T-helper 2 cell treated with Interferon-gamma antibody and Interleukin-4, amounts not matched to agents 5 μg/mL and 100 μg/mL, for 36 hours (primary cell): Measurements from ENCODE around the gene ZBTB7A.
"Not testable (repeated sequence)": the region's sequence is repeated elsewhere in the genome, so short reads cannot be mapped to it uniquely, and the experiment has no call there.

Source experiments
- DNase-seq: peaks from one replicate; pipeline ENCODE4 v3.0.0; 2021; ENCODE audit warnings: low spot score
- H3K27ac Mint-ChIP-seq: one replicate; pipeline ENCODE4 v1.8.0; 2021; ENCODE audit warnings: mild to moderate bottlenecking, mixed read lengths
- H3K27me3 Mint-ChIP-seq: one replicate; pipeline ENCODE4 v1.8.0; 2021; ENCODE audit warnings: low read depth, mixed read lengths
- H3K36me3 Mint-ChIP-seq: one replicate; pipeline ENCODE4 v1.8.0; 2021; ENCODE audit warnings: low read depth, mixed read lengths
- H3K4me1 Mint-ChIP-seq: one replicate; pipeline ENCODE4 v1.8.0; 2021; ENCODE audit warnings: low read depth, mixed read lengths
- H3K4me3 Mint-ChIP-seq: one replicate; pipeline ENCODE4 v1.8.0; 2022; ENCODE audit warnings: mild to moderate bottlenecking, moderate library complexity, mixed read lengths
- H3K9me3 Mint-ChIP-seq: one replicate; pipeline ENCODE4 v1.8.0; 2021; ENCODE audit warnings: mixed read lengths

Gene ZBTB7A

DNA sequence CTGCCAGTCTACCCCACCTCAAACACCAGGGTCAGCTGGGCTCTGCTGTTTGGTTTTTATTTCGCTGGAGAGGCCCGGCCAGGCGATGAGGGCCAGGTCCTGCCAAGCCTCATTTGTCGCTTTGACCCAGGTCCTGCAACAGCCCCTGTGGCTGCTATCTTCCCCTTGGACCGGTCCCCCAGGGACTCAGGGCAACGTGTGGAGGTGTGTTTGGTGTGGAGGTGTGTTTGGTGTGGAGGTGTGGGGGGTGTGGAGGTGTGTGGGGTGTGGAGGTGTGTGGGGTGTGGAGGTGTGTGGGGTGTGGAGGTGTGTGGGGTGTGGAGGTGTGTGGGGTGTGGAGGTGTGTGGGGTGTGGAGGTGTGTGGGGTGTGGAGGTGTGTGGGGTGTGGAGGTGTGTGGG lies 55.3 kb downstream of the ZBTB7A start:
- not testable (repeated sequence) for H3K27ac Mint-ChIP-seq, H3K9me3 Mint-ChIP-seq, H3K27me3 Mint-ChIP-seq, H3K4me3 Mint-ChIP-seq, H3K36me3 Mint-ChIP-seq, DNase-seq
- H3K4me1 Mint-ChIP-seq, result peaks cover 13% of the 10 kb centered on the region

DNA sequence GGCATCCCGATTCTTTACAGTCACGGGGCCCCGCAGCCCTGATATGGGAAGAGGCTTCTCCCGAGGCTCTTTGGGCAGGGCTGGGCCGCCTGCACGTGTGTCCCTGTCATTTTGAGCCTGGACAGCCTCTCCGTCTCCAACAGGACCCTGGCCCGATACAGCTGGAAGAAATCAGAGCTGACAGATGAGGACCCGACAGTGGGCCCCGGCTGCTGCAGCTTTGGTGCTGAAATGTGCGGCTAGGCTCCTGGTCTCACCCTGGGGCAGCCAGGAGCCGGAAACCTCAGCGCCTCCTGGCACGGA lies 55.9 kb downstream of the ZBTB7A start:
- peaks cover 8% of the 10 kb centered on the region for H3K36me3 Mint-ChIP-seq
- H3K27ac Mint-ChIP-seq, result no peak overlapping the region
- H3K4me1 Mint-ChIP-seq, result peaks cover 13% of the 10 kb centered on the region
- DNase-seq, result no peak
- no peaks in the 10 kb centered on the region for H3K27me3 Mint-ChIP-seq
- H3K4me3 Mint-ChIP-seq, result no peak overlapping the region
- H3K9me3 Mint-ChIP-seq, result no peaks in the 10 kb centered on the region

DNA sequence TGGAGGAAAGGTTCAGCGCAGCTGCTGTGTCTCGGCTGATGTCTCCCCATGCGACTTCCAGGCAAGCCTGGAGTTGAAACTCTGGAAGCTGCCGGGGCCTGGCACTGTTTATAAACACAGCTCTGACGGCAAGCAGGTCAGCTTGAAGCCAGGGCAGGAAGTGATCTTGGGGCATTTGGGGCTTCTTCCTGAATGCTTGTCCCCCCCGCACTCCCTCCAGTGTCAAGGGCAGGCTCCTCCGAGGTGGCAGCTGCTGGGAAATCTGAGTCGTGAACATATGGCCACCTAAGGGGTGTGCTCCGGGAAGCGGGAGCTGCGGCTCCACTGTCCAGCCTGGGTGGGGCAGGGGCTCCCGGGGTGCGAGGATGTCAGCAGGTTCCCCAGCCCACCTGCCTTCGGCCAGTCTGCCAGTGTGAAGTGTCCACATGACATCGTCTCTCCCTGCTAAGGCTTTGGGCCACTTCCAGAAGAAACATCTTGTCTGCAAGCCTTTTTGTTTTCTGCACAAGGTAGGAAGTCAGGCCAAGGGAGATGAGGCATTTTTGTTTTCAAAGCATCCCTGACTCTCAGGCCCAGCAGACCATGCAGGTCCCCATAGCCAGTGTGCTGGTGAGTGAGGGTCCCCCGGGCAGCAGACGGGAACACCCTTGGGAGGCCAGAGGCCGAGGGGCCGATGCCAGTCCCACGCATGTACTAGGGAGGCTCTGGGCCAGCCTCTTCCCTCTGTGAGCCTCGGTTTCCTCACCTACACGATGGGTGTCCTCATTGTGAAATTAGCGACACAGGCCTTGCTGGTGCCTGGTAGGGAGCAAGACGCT lies 56.5 kb downstream of the ZBTB7A start:
- H3K4me1 Mint-ChIP-seq, result peaks cover 13% of the 10 kb centered on the region
- H3K36me3 Mint-ChIP-seq, result peaks cover 8% of the 10 kb centered on the region
- no peak overlapping the region for H3K27ac Mint-ChIP-seq
- no peak for DNase-seq
- H3K27me3 Mint-ChIP-seq, result no peaks in the 10 kb centered on the region
- H3K9me3 Mint-ChIP-seq, result no peaks in the 10 kb centered on the region
- no peak overlapping the region for H3K4me3 Mint-ChIP-seq

DNA sequence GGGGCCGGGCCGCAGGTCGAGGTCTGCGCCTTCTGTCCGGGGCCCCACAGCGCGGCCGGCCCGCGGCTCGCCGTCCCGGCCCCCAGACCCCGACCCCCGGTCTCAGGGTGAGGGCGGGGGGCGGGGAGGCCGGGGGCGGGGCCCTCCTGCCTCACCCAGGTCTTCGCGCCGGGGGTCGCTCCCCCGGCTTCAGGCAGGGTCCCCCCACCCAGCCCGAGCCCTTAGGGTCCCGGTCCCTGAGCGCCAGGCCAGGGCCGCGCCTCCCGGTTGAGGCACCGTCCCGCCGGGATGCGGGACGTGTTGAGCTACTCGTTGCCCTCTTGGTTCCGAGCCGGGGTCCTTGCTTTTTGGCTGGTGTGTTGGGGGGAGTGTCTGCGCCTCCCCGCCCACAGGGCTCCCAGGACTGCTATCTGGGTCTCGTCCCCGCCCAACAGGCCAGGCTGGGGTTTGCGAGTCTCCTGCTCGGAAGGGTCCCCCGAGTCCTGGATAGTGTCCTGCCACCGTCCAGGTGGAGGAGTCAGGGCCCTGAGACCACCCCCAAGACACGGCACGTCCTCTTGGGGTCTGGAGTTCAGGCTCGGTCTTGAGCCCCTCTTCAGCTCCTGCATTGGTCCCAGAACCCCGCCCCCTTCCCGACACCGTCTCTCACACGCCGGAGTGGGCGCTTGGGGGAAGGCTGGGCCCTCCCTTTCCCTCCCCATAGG lies 58.7 kb downstream of the ZBTB7A start:
- H3K27me3 Mint-ChIP-seq, result no peaks in the 10 kb centered on the region
- peaks cover 13% of the 10 kb centered on the region for H3K4me1 Mint-ChIP-seq
- H3K27ac Mint-ChIP-seq, result peak overlapping the region; percentile 85
- peaks cover 6% of the 10 kb centered on the region for H3K36me3 Mint-ChIP-seq
- DNase-seq, result peak; percentile 25
- H3K9me3 Mint-ChIP-seq, result no peaks in the 10 kb centered on the region
- peak overlapping the region; percentile 85 for H3K4me3 Mint-ChIP-seq

DNA sequence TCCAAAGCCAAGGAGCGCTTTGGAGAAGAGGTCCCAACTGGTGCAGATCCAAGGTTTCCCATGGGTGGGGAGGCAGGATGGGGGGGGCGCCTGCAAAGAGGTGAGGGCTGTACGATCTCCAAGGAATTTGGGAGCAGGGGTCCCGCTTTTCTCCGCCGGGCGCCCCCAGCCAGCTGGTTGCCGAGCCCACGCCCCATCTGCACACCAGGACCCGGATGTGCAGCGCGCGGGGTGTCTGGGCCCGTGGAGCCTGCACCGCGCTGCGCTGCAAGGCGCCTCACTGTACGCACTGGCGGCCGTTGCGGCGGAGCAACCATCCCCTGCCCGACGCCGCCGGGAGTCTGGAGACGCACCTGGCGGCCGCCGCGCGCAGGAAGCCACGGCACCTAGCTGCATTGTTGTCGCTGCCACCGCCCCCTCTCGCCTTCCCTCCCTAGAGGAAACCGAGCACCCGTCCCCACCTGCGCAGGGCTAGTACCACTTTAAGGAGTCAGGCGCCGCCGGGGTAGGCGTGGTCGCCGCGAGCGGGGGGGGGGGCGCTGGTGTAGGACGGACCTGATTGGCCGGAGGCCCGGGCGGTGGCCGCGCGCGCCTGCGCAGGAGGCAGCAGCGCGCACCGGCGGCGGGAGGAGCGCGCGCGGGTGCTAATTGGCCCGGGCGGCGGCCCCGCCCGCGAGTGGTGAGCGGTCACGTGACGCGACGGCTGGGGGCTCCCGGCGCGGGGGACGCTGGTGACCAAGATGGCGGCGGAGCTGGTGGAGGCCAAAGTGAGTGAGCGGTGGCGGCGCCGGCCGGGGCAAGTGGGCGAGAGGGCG lies 59.5 kb downstream of the ZBTB7A start, which contains the start of gene PIAS4:
Gene PIAS4, plus strand, starts transcription at position 716 of the 815 bp plus-strand sequence. Its CDS starts 25 bp downstream, at position 741.
- Mint-ChIP-seq H3K36me3 (no peaks in the 10 kb centered on the region), H3K27ac (peak within 1 kb of the TSS; percentile 85), H3K4me1 (peaks cover 13% of the 10 kb centered on the region), H3K4me3 (peak within 1 kb of the TSS; percentile 85), H3K27me3 (no peaks in the 10 kb centered on the region), H3K9me3 (no peaks in the 10 kb centered on the region)
- peak; percentile 96 for DNase-seq

DNA sequence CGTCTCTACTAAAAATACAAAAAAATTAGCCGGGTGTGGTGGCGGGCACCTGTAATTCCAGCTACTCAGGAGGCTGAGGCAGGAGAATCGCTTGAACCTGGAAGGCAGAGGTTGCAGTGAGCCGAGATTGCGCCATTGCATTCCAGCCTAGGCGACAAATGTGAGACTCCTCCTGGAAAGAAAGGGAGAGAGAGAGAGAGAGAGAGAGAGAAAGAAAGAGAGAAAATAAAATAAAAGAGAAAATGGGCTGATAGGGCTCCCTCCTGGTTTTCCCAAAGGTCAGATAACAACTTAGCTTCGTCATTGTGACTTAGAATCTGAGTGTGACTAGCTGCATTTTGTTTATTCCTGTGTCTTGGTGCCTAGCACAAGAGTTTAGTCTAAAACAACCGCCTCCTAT lies 61.3 kb downstream of the ZBTB7A start:
- H3K9me3 Mint-ChIP-seq, DNase-seq, H3K36me3 Mint-ChIP-seq, H3K27me3 Mint-ChIP-seq, H3K27ac Mint-ChIP-seq: not testable (repeated sequence)
- H3K4me1 Mint-ChIP-seq, result peaks cover 13% of the 10 kb centered on the region
- H3K4me3 Mint-ChIP-seq, result peak overlapping the region; percentile 64

DNA sequence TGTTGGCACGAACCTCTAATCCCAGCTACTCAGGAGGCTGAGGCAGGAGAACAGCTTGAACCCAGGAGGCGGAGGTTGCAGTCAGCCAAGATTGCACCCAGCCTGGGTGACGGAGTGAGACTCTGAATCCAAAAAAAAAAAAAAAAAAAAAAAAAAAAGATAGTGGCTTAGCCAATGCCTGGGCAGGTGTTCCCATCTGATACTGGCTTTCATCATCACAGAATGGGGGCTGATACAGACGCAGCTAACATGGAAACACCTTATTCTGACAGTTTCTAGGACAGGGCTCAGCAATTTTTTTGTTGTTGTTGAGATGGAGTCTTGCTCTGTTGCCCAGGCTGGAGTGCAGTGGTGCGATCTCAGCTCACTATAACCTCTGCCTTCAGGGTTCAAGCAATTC lies 65.9 kb downstream of the ZBTB7A start:
- H3K9me3 Mint-ChIP-seq, H3K4me3 Mint-ChIP-seq, H3K27me3 Mint-ChIP-seq, DNase-seq, H3K36me3 Mint-ChIP-seq, H3K4me1 Mint-ChIP-seq, H3K27ac Mint-ChIP-seq: not testable (repeated sequence)

DNA sequence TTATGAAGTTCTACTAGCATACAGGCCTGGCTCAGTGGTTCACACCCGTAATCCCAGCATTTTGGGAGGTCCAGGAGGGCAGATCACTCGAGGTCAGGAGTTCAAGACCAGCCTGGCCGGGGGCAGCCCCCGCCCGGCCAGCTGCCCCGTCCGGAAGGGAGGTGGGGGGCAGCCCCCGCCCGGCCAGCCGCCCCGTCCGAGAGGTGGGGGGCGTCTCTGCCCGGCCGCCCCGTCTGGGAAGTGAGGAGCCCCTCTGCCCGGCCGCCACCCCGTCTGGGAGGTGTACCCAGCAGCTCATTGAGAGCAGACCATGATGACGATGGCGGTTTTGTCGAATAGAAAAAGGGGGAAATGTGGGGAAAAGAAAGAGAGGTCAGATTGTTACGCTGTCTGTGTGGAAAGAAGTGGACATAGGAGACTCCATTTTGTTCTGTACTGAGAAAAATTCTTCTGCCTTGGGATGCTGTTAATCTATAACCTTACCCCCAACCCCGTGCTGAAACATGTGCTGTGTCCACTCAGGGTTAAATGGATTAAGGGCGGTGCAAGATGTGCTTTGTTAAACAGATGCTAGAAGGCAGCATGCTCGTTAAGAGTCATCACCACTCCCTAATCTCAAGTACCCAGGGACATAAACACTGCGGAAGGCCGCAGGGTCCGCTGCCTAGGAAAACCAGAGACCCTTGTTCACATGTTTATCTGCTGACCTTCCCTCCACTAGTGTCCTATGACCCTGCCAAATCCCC lies 67.9 kb downstream of the ZBTB7A start:
- H3K4me1 Mint-ChIP-seq, H3K36me3 Mint-ChIP-seq, H3K9me3 Mint-ChIP-seq, DNase-seq, H3K27me3 Mint-ChIP-seq, H3K4me3 Mint-ChIP-seq, H3K27ac Mint-ChIP-seq: not testable (repeated sequence)

DNA sequence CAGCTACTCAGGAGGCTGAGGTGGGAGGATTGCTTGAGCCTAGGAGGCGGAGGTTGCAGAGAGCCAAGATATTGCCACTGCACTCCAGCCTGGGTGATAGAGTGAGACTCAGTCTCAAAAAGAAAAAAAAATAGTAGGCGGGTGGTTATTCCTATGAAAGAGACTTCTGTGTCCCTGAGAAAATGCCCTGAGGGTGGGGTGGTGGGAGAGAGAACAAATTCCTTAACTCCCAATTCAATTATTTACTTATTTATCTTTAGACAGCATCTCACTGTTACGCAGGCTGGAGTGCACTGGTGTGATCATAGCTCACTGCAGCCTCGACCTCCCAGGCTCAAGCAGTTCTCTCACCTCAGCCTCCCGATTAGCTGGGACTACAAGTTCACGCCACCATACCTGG lies 71.1 kb downstream of the ZBTB7A start:
- Mint-ChIP-seq H3K27me3 (no peaks in the 10 kb centered on the region), H3K27ac (no peak overlapping the region), H3K4me3 (no peak overlapping the region), H3K36me3 (no peaks in the 10 kb centered on the region), H3K4me1 (peaks cover 6% of the 10 kb centered on the region), H3K9me3 (peaks cover 4% of the 10 kb centered on the region)
- DNase-seq, result no peak
